PFSK-1 (cell line): Measurements from ENCODE around the gene ZNF207.
A peak's percentile ranks its signal among the peaks of the same experiment; 100 is the strongest.

Source experiments
- FOXP2 ChIP-seq: optimal IDR thresholded peaks from 2 replicates; pipeline ENCODE3; 2011; ENCODE audit warnings: borderline replicate concordance, control low read depth, inconsistent platforms; ENCODE audit not compliant: insufficient read depth; ENCODE audit errors: extremely low read length, extremely low read depth
- POLR2AphosphoS5 ChIP-seq: IDR thresholded peaks from 2 replicates; pipeline ENCODE4 v1.6.1; 2012; ENCODE audit warnings: low read depth, mild to moderate bottlenecking, control low read depth, low read length, moderate library complexity
- REST ChIP-seq, 2 experiments: IDR thresholded peaks; 2 replicates each; pipeline versions ENCODE4 v1.6.1 to v1.8.0; 2011 to 2012; ENCODE audit warnings: low read depth in 2 of 2, low read length in 2 of 2, control low read depth in 1 of 2, inconsistent platforms in 1 of 2, mild to moderate bottlenecking in 1 of 2, moderate library complexity in 1 of 2; ENCODE audit not compliant: insufficient read depth in 1 of 2
- SIN3A ChIP-seq: IDR thresholded peaks from 2 replicates; pipeline ENCODE4 v1.6.1; 2012; ENCODE audit warnings: mild to moderate bottlenecking, low read length, moderate library complexity, borderline replicate concordance; ENCODE audit not compliant: insufficient read depth
- TAF1 ChIP-seq: IDR thresholded peaks from 2 replicates; pipeline ENCODE4 v1.6.1; 2012; ENCODE audit warnings: low read length, control low read depth, borderline replicate concordance; ENCODE audit not compliant: insufficient read depth

The ZNF207 gene

DNA sequence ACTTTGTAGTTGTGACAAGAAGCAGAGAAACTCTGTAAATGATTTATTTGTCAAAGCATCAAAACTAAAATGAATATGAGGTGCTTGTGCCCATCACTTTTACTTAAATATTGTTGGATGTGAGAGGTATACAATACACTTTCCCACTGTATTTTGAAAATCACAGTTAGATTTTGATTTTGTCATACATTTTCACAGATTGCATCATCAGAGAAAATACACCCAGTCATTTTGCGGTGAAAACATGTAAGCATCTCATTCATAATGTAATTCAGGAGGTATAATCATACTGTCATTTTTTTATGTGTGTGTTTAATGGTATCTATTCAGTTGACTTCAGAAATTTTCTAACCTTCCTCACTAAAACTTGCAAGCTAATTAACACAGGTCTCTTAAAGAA, 11.3 kb downstream of the ZNF207 start:
- no peak for TF ChIP-seq FOXP2
- TF ChIP-seq TAF1: no peak
- no peak for TF ChIP-seq REST (IDR thresholded peaks at IDR 0.05; ENCODE audit: insufficient read depth in 1 of 2, low read depth in 2 of 2, low read length in 2 of 2)
- no peak for TF ChIP-seq POLR2AphosphoS5
- no peak for TF ChIP-seq SIN3A

GRCh38 chr17:32370426-32370825, 20.5 kb downstream of the ZNF207 start:
- no peak for TF ChIP-seq TAF1
- TF ChIP-seq REST (IDR thresholded peaks at IDR 0.05; ENCODE audit: insufficient read depth in 1 of 2, low read depth in 2 of 2, low read length in 2 of 2): no peak
- TF ChIP-seq FOXP2: no peak
- no peak for TF ChIP-seq POLR2AphosphoS5
- TF ChIP-seq SIN3A: no peak

DNA sequence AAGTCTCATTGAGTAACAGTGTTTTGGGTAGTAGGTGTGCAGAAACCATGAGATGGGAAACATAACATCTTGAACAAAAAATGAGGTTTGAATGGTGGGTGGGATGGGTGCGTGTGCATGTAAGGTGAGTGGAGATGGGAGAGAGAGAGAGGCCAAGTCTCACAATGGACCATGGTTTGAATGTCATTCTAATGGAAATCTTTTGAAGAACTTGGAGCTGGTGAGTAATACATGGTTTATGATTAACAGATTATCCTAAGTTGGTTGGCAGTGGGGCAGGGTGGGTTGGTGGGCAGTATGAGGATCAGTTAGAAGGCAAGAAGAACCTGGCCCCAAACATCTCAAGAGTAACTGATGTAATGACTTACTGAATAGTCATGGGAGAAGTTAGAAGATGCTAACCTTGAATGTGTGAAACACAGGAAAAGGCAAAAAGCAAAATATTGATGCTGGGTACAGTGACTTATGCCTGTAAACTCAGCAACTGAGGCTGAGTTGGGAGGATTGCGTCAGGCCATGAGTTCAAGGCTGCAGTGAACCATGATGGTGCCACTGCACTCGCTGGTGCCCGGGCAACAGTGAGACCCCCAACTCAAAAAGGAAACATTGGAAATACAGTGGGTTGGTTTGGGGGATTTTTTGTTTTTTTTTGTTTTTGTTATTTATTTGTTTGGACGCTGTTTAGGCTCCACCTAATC, 32.7 kb downstream of the ZNF207 start:
- no peak for TF ChIP-seq FOXP2
- TF ChIP-seq POLR2AphosphoS5: no peak
- TF ChIP-seq TAF1: no peak
- TF ChIP-seq REST (IDR thresholded peaks at IDR 0.05; ENCODE audit: insufficient read depth in 1 of 2, low read depth in 2 of 2, low read length in 2 of 2): no peak
- no peak for TF ChIP-seq SIN3A

- TF ChIP-seq SIN3A (no peak), POLR2AphosphoS5 (peak; percentile 58)
Measured at GRCh38 chr17:32383926-32384434, 34.0 kb downstream of the ZNF207 start.

DNA sequence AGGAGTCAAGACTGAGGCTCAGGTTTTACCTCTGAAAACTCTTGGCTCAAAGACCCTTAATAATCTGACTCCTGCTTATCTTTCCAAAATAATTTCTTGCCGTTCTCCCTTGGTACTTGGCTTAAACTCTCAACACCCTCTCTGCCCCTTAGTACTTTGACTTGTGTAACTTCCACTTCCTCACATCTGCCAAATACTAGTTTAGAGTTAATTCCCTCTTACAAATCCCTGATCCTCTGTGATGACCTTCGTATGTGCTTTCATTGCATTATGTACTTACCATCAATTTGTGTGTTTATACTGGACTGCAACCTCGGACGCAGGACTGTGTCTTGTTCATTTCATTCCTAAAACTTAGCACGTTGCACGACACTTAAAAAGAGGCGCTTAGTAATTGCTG, 35.2 kb downstream of the ZNF207 start:
- TF ChIP-seq TAF1: no peak
- no peak for TF ChIP-seq FOXP2
- no peak for TF ChIP-seq POLR2AphosphoS5
- no peak for TF ChIP-seq REST (IDR thresholded peaks at IDR 0.05; ENCODE audit: insufficient read depth in 1 of 2, low read depth in 2 of 2, low read length in 2 of 2)
- TF ChIP-seq SIN3A: no peak
